GM23338 (cell line): ENCODE data around the gene PCIF1. TPM values are rescaled to one million over a fixed set of nuclear protein-coding genes. Genes with fewer than 3 reads are reported as not detected.

ENCODE experiments used
- ATAC-seq: fragments of 200-7000 bp; cut with Tn5 transposase; 3 replicates; pipeline ENCODE4 v1.9.1; 2020
- DNase-seq: peaks from one replicate; pipeline ENCODE4 v3.0.0-alpha.2; 2015; ENCODE audit warnings: low spot score
- H2AFZ ChIP-seq: fragments of 200-600 bp; sonication (generic); 2 replicates; pipeline ENCODE4 v1.8.0; 2016; ENCODE audit warnings: antibody characterized with exemption, mild to moderate bottlenecking, moderate library complexity
- H3F3A ChIP-seq: fragments of 200-600 bp; sonication (generic); replicated peaks from 2 replicates; pipeline ENCODE4 v1.8.0; 2017; ENCODE audit warnings: antibody characterized with exemption, mixed run types, low read depth
- H3K27ac ChIP-seq: fragments of 200-600 bp; sonication (generic); 2 replicates; pipeline ENCODE4 v1.6.1; 2016; ENCODE audit warnings: low read depth
- H3K27me3 ChIP-seq: fragments of 200-600 bp; sonication (generic); 2 replicates; pipeline ENCODE4 v1.8.0; 2016; ENCODE audit warnings: mild to moderate bottlenecking, mixed run types, moderate library complexity; ENCODE audit not compliant: insufficient read depth
- H3K36me3 ChIP-seq: fragments of 200-600 bp; sonication (generic); 2 replicates; pipeline ENCODE4 v1.8.0; 2016; ENCODE audit warnings: mild to moderate bottlenecking; ENCODE audit not compliant: insufficient read depth
- H3K4me1 ChIP-seq: fragments of 200-600 bp; sonication (generic); 2 replicates; pipeline ENCODE4 v1.8.0; 2016; ENCODE audit warnings: mild to moderate bottlenecking, moderate library complexity; ENCODE audit not compliant: insufficient read depth
- H3K4me2 ChIP-seq: fragments of 200-600 bp; sonication (generic); 2 replicates; pipeline ENCODE4 v1.7.1; 2017; ENCODE audit warnings: mixed run types
- H3K4me3 ChIP-seq: fragments of 200-600 bp; sonication (generic); 2 replicates; pipeline ENCODE4 v1.6.1; 2016; ENCODE audit warnings: mixed run types
- H3K79me2 ChIP-seq: fragments of 200-600 bp; sonication (generic); replicated peaks from 2 replicates; pipeline ENCODE4 v1.8.0; 2017; ENCODE audit warnings: mild to moderate bottlenecking; ENCODE audit not compliant: insufficient read depth
- H3K9me2 ChIP-seq: fragments of 200-600 bp; sonication (generic); 2 replicates; pipeline ENCODE4 v1.8.0; 2017; ENCODE audit not compliant: insufficient read depth
- H4K20me1 ChIP-seq: fragments of 200-600 bp; sonication (generic); replicated peaks from 2 replicates; pipeline ENCODE4 v1.8.0; 2017; ENCODE audit warnings: mild to moderate bottlenecking; ENCODE audit not compliant: insufficient read depth
- H3K27ac Mint-ChIP-seq: 2 replicates; pipeline ENCODE4 v1.8.0; 2020; ENCODE audit warnings: inconsistent platforms, mild to moderate bottlenecking, moderate library complexity, mixed read lengths
- H3K27me3 Mint-ChIP-seq: 3 replicates; pipeline ENCODE4 v1.8.0; 2022; ENCODE audit warnings: low read depth, mild to moderate bottlenecking, moderate library complexity, mixed read lengths, inconsistent platforms; ENCODE audit not compliant: insufficient read depth, poor library complexity
- H3K36me3 Mint-ChIP-seq: 3 replicates; pipeline ENCODE4 v1.8.0; 2021; ENCODE audit warnings: low read depth, mild to moderate bottlenecking, inconsistent platforms, moderate library complexity, mixed read lengths
- H3K4me1 Mint-ChIP-seq: 3 replicates; pipeline ENCODE4 v1.8.0; 2020; ENCODE audit warnings: mild to moderate bottlenecking, inconsistent platforms, mixed read lengths
- H3K4me3 Mint-ChIP-seq: 3 replicates; pipeline ENCODE4 v1.8.0; 2021; ENCODE audit warnings: moderate library complexity, mild to moderate bottlenecking, inconsistent platforms, mixed read lengths
- H3K9me3 Mint-ChIP-seq: 3 replicates; pipeline ENCODE4 v1.8.0; 2020; ENCODE audit warnings: moderate library complexity, mild to moderate bottlenecking, inconsistent platforms, mixed read lengths
- CREB1 ChIP-seq: fragments of 250-450 bp; sonication (Bioruptor Pico); IDR thresholded peaks from 2 replicates; pipeline ENCODE4 v1.5.0; 2020; ENCODE audit warnings: low read depth, mild to moderate bottlenecking, moderate library complexity
- EZH2 ChIP-seq: fragments of 200-600 bp; sonication (generic); IDR thresholded peaks from one replicate; pipeline ENCODE4 v1.8.0; 2017; ENCODE audit warnings: antibody characterized with exemption, mild to moderate bottlenecking, low read depth; ENCODE audit not compliant: unreplicated experiment
- EZH2phosphoT487 ChIP-seq: fragments of 200-600 bp; sonication (generic); IDR thresholded peaks from one replicate; pipeline ENCODE4 v1.8.1; 2018; ENCODE audit warnings: antibody characterized with exemption; ENCODE audit not compliant: unreplicated experiment
- REST ChIP-seq: IDR thresholded peaks from one replicate; pipeline ENCODE4 v1.6.1; 2018; ENCODE audit warnings: antibody characterized with exemption; ENCODE audit not compliant: unreplicated experiment
- STAT1 ChIP-seq: IDR thresholded peaks from one replicate; pipeline ENCODE4 v1.6.1; 2016; ENCODE audit warnings: antibody characterized with exemption; ENCODE audit not compliant: unreplicated experiment
- polyA plus RNA-seq: library from polyadenylated mRNA; unstranded; fragments of >200 nt; fragmentation: Nextera tagmentation; extraction: Ambion mirVana; gene quantifications from 2 replicates; pipeline ENCODE4 v1.2.1, GENCODE V29; 2016
- total RNA-seq: library from RNA; depleted of rRNA; stranded (reverse); fragments of >200 nt; shearing (Covaris generic); gene quantifications from 2 replicates; pipeline ENCODE4 v1.2.3, GENCODE V29; 2014
- TF ChIP-seq, protein P1 (sequence below): fragments of 250-450 bp; sonication (Bioruptor Pico); IDR thresholded peaks from 2 replicates; pipeline ENCODE4 v1.5.0; 2020; ENCODE audit warnings: mild to moderate bottlenecking, moderate library complexity
- TF ChIP-seq, protein P2 (sequence below): IDR thresholded peaks from 2 replicates; pipeline ENCODE4 v1.6.1; 2016; ENCODE audit warnings: antibody characterized with exemption

The PCIF1 gene
- total and polyA plus RNA-seq, 2 experiments from 2014 or later = 26.1 to 28.3 TPM

DNA sequence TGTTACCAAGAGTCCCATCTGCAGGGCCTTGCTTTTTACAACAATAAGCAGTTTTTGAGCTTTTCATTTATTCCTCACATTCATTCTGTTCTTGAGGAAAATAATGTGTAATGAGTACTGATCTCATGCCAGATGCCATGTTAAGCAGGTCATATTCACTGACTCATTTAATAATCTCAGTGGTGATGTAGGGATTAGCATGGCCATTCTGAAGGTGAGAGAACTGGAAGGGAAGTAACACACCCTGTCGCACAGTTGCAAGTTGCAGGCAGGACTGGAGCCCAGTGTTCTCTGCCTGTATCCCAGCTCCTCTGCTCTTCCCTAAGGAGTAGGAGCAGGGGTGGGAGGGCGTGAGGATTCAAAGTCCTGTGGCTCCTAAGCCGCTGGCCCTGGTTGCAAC, 5.6 kb downstream of the PCIF1 start (continued):
- TF ChIP-seq, protein P1, sequence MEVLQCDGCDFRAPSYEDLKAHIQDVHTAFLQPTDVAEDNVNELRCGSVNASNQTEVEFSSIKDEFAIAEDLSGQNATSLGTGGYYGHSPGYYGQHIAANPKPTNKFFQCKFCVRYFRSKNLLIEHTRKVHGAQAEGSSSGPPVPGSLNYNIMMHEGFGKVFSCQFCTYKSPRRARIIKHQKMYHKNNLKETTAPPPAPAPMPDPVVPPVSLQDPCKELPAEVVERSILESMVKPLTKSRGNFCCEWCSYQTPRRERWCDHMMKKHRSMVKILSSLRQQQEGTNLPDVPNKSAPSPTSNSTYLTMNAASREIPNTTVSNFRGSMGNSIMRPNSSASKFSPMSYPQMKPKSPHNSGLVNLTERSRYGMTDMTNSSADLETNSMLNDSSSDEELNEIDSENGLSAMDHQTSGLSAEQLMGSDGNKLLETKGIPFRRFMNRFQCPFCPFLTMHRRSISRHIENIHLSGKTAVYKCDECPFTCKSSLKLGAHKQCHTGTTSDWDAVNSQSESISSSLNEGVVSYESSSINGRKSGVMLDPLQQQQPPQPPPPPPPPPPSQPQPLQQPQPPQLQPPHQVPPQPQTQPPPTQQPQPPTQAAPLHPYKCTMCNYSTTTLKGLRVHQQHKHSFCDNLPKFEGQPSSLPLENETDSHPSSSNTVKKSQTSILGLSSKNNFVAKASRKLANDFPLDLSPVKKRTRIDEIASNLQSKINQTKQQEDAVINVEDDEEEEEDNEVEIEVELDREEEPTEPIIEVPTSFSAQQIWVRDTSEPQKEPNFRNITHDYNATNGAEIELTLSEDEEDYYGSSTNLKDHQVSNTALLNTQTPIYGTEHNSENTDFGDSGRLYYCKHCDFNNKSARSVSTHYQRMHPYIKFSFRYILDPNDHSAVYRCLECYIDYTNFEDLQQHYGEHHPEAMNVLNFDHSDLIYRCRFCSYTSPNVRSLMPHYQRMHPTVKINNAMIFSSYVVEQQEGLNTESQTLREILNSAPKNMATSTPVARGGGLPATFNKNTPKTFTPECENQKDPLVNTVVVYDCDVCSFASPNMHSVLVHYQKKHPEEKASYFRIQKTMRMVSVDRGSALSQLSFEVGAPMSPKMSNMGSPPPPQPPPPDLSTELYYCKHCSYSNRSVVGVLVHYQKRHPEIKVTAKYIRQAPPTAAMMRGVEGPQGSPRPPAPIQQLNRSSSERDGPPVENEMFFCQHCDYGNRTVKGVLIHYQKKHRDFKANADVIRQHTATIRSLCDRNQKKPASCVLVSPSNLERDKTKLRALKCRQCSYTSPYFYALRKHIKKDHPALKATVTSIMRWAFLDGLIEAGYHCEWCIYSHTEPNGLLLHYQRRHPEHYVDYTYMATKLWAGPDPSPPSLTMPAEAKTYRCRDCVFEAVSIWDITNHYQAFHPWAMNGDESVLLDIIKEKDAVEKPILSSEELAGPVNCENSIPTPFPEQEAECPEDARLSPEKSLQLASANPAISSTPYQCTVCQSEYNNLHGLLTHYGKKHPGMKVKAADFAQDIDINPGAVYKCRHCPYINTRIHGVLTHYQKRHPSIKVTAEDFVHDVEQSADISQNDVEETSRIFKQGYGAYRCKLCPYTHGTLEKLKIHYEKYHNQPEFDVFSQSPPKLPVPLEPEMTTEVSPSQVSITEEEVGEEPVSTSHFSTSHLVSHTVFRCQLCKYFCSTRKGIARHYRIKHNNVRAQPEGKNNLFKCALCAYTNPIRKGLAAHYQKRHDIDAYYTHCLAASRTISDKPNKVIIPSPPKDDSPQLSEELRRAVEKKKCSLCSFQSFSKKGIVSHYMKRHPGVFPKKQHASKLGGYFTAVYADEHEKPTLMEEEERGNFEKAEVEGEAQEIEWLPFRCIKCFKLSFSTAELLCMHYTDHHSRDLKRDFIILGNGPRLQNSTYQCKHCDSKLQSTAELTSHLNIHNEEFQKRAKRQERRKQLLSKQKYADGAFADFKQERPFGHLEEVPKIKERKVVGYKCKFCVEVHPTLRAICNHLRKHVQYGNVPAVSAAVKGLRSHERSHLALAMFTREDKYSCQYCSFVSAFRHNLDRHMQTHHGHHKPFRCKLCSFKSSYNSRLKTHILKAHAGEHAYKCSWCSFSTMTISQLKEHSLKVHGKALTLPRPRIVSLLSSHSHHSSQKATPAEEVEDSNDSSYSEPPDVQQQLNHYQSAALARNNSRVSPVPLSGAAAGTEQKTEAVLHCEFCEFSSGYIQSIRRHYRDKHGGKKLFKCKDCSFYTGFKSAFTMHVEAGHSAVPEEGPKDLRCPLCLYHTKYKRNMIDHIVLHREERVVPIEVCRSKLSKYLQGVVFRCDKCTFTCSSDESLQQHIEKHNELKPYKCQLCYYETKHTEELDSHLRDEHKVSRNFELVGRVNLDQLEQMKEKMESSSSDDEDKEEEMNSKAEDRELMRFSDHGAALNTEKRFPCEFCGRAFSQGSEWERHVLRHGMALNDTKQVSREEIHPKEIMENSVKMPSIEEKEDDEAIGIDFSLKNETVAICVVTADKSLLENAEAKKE = no peak
- TF ChIP-seq REST = no peak
- TF ChIP-seq EZH2phosphoT487 = no peak
- TF ChIP-seq EZH2 = no peak
- no peak for TF ChIP-seq STAT1

GRCh38 chr20:45940469-45940868, 6.0 kb downstream of the PCIF1 start:
- no peaks in the 10 kb centered on the region for H3K9me3 Mint-ChIP-seq
- Histone ChIP-seq H3K36me3 (peaks cover 34% of the 10 kb centered on the region), H3K9me2 (no peaks in the 10 kb centered on the region), H3K4me1 (peaks cover 25% of the 10 kb centered on the region; the same call in 1 of the 2 replicates), H3F3A (peaks cover 23% of the 10 kb centered on the region), H3K27ac (no peak overlapping the region), H3K27me3 (no peaks in the 10 kb centered on the region), H3K4me3 (no peak overlapping the region), H3K79me2 (peaks cover 20% of the 10 kb centered on the region), H3K4me2 (no peak overlapping the region), H2AFZ (no peak overlapping the region), H4K20me1 (no peaks in the 10 kb centered on the region; the same call in 1 of the 2 replicates)
- H3K27ac Mint-ChIP-seq = no peak overlapping the region
- H3K36me3 Mint-ChIP-seq = peaks cover 59% of the 10 kb centered on the region
- H3K4me1 Mint-ChIP-seq = peaks cover 26% of the 10 kb centered on the region
- H3K4me3 Mint-ChIP-seq = no peak overlapping the region
- DNase-seq = no peak
- H3K27me3 Mint-ChIP-seq = no peaks in the 10 kb centered on the region
- no peak for ATAC-seq
- TF ChIP-seq CREB1 (CRISPR knock-in tag) (no peak), STAT1 (no peak)
- TF ChIP-seq, protein P2, sequence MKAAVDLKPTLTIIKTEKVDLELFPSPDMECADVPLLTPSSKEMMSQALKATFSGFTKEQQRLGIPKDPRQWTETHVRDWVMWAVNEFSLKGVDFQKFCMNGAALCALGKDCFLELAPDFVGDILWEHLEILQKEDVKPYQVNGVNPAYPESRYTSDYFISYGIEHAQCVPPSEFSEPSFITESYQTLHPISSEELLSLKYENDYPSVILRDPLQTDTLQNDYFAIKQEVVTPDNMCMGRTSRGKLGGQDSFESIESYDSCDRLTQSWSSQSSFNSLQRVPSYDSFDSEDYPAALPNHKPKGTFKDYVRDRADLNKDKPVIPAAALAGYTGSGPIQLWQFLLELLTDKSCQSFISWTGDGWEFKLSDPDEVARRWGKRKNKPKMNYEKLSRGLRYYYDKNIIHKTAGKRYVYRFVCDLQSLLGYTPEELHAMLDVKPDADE = no peak
